HG03280 (cell line): Measurements from ENCODE around the gene FAM9C.

Source experiments
- ATAC-seq: cut with Tn5 transposase; IDR thresholded peaks from one replicate; pipeline ENCODE4 v1.9.1; 2021; ENCODE audit warnings: mild to moderate bottlenecking, moderate library complexity; ENCODE audit not compliant: unreplicated experiment

The FAM9C gene

GRCh38 chrX:12986164-12986779, 58.1 kb downstream of the FAM9C start:
- ATAC-seq, result no peak
